HT1080 (cell line): ENCODE data around the gene DCLRE1A. TPM values are rescaled to one million over a fixed set of nuclear protein-coding genes. Genes with fewer than 3 reads are reported as not detected.
"Not testable (repeated sequence)": the region's sequence is repeated elsewhere in the genome, so short reads cannot be mapped to it uniquely, and the experiment has no call there.

ENCODE experiments used
- DNase-seq: peaks from one replicate; pipeline ENCODE4 v3.0.0-alpha.2; 2015; ENCODE audit warnings: low read depth
- total RNA-seq: library from RNA; depleted of rRNA; stranded (reverse); fragments of >200 nt; shearing (Covaris generic); gene quantifications from 2 replicates; pipeline ENCODE4 v1.2.3, GENCODE V29; 2014

The DCLRE1A gene
- total RNA-seq, 1 experiment from 2014 or later: 11.5 TPM

GRCh38 chr10:113859261-113859660 is 5.4 kb upstream of the DCLRE1A start:
- no peak for DNase-seq

GRCh38 chr10:113858541-113858940 is 4.7 kb upstream of the DCLRE1A start:
- DNase-seq: no peak

DNA sequence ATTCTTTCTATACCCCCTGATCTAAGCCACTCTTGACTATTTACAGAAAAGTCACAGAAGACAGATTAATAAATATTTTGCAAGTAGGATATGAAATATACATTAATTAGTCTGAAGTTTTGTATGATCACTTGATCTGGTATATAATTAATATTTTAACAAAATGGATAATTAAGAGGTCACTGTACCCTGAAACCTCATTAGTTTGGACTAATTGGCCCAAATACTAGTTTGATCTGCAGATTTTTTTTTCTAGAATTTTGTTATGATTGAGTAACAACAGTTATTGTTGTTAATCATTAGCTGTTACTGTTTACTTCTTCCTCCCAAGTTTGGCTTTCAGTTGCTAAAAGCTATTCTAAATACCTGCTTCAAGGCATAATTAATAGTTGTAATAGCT is 3.3 kb upstream of the DCLRE1A start:
- DNase-seq: no peak

GRCh38 chr10:113856563-113856962 is 2.7 kb upstream of the DCLRE1A start:
- DNase-seq: no peak

- DNase-seq: peak; percentile 58
Measured at GRCh38 chr10:113854761-113855588, 1.1 kb upstream of the DCLRE1A start.

- DNase-seq: peak; percentile 18
Measured at GRCh38 chr10:113853578-113854012, 287 bp downstream of the DCLRE1A start.

DNA sequence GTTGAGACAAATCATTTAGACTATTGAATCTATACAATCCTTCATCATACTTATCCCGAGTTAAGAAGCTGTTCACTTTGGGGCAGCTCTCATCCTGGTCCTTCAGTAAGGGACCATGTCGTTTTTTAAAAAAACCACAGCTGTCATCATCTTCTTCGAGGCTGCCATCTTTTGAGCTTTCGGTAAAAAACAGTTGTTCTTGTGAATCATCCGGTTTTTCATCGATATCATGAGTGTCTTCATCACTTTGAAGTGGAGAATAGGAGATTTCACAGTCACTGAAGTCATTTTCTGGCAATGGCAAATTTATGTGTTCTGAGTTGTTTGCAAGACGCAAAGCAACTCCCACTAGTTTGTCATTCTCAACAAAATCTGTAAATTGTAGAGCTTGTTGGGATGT is 3.9 kb downstream of the DCLRE1A start:
- no peak for DNase-seq

DNA sequence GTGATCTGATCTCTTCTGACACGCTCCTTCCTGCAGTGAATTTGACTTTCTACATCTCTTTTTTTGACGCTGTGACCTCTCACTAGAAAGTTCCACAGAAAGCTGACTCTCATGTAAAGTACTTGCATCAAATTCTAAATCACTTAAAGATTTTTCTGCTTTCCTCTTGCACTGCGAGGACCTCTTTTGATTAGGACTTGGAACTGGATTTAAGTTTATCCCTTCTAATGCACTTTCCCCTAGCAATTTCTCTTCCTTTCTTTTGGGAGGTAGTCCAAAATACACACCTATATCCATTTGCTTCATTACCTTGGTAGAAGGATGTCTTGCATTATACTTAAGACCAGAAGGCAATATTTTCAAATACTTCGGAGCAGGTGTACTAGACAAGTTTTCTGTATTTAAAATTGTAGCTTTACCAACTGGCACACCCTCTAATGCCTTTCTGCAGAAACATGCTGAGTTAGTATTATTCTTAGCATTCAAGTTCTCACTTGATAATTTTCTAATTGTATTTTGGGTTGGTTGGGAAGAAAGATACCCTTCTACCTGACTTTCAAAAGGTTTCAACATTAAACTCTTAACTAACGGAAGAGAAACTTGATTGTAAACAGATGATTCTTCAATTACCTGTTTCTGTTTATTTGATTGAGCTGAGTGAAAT is 4.6 kb downstream of the DCLRE1A start:
- DNase-seq: no peak

- no peak for DNase-seq
Measured at GRCh38 chr10:113846036-113846435, 7.8 kb downstream of the DCLRE1A start.

GRCh38 chr10:113843972-113844485 is 9.9 kb downstream of the DCLRE1A start:
- no peak for DNase-seq

DNA sequence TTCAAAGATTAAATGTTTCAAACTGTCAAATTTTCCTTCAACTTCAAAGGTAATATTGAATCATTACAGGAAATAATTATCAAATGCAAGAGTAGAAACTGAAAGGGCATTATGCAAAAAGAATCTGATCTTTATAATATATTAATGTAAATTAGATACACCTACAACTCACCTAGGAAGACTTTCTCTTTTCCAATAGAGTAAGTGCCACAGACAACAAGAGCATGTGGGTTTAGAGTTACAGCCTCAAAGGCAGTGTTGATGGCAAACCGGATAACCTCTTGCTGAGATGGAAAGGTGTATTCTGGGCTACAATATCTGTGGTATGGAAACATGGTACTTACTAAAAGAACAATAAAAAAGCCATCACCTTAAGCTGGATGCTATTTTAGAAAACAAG is 11.7 kb downstream of the DCLRE1A start:
- DNase-seq: no peak

GRCh38 chr10:113828567-113828966 is 25.3 kb downstream of the DCLRE1A start:
- not testable (repeated sequence) for DNase-seq

DNA sequence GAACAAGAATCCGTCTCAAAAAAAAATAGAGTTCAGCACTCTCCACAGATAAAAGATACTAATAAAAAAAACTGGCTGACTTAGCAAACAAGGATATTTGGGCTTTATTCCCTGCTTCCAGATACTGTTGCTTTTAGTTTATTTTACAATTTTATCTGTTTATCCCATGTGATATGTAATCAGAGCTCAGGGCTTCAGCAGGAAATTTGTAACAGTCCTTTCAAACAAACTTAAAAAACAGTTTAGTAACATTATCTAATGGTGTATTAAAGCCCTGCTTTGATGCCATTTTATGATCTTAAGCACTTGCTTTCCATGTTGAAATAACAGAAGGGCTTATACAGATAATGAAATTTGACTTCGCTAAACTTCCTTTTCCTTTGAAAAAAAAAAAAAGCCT is 28.1 kb downstream of the DCLRE1A start:
- no peak for DNase-seq

GRCh38 chr10:113823389-113823788 is 30.5 kb downstream of the DCLRE1A start:
- no peak for DNase-seq

DNA sequence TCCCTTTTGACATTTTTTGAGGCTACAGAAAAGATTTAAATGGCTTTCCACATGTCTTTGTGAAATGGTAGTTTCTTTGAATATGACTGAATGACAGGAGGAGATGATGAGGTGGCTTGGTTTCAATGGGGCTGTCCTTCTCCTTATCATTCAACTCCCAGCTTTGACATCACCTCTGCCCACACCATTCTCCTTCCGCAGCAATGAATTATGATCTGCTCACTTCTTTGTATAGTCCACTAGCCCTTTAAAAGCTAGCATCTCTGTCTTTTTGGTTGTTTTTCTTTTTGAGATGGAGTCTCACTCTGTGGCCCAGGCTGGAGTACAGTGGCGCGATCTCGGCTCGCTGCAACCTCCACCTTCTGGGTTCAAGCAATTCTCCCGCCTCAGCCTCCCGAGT is 31.7 kb downstream of the DCLRE1A start:
- DNase-seq: no peak

GRCh38 chr10:113821306-113821705 is 32.6 kb downstream of the DCLRE1A start:
- DNase-seq: not testable (repeated sequence)

DNA sequence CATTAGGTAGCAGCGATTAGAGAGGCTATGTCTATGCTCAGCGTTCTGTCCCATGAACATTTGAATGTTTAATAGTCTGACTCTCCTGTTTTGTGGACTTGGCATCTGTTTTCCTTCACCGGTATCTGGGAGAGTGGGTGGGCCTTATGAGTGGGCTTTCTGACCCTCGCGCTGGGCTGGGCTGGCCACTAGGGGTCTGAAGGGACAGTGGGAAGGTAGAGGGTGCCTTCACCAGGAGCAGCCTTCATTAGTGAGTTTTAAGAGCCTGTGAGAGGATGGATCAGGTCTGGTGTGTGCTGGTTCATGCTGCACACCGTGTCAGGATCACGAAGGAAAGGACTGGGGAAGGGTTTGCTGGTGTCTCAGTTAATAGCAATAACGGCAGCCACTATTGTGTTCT is 33.4 kb downstream of the DCLRE1A start:
- DNase-seq: no peak

DNA sequence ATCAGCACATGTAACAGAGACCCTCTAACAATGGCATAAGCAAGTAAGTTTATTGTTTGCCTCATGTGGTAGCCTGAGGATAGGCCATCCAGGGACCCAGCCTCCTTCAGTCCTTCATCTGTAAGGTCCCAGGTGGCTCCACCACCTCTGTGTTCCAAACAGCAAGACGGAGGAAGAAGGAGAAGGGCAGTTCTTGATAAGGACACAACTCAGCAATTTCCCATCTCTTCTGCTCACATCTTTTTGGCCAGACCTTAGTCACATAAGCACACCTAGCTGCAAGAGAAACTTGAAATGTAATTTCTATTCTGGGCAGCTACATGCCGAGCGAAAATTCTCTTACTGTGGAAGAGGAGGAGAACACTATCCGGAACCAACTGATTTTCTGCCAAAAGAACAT is 33.9 kb downstream of the DCLRE1A start:
- no peak for DNase-seq

GRCh38 chr10:113814700-113815099 is 39.2 kb downstream of the DCLRE1A start:
- DNase-seq: not testable (repeated sequence)

DNA sequence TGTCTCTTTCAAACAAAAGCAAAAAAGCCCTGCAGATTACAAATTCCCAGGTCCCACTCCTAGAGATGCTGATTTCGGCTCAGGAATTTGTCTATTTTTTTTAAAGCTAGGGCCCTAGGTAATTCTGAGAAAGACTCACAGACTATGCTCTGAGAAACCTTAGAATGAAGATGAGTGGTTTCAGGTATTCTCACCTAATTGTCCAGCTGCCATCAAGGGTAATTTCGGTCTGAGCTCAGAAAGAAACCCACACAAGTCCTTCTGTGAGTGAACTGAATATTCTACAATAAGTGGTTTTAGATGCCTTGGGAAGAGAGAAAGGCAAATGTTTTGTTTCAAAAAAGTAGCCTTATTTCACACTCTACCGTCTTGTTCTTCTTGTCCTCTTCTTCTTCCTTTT is 45.7 kb downstream of the DCLRE1A start:
- DNase-seq: no peak

DNA sequence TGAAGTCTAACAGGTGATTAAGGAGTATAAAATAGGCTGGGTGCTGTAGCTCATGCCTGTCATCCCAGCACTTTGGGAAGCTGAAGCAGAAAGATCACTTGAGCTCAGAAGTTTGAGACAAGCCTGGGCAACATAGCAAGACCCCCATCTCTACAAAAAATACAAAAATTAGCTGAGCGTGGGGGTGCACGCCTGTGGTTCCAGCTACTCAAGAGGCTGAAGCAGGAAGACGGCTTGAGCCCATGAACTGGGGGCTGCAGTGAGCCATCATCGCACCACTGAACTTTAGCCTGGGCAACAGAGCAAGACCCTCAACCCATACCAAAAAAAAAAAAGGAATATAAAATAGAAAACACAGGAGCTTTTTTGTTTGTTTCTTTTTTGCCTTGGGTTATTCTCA is 47.4 kb downstream of the DCLRE1A start:
- DNase-seq: no peak

DNA sequence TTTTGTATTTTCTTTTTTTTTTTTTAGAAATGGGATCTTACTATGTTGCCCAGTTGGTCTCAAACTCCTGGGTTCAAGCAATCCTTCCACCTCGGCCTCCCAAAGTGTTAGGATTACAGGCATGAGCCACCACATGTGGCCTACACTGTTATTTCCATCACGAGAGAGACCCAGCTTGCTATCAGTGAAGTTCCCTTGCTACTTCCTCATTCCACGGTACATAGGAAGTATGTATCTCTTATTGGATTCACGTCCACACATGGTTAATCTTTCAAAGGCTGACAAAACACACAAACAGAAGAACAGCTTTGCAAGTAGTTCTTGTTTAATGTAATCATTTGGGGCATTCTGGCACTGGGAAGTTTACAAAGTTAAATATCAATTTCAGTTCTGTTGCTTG is 50.9 kb downstream of the DCLRE1A start:
- no peak for DNase-seq

GRCh38 chr10:113801569-113801968 is 52.3 kb downstream of the DCLRE1A start:
- DNase-seq: no peak
